Fibroblast of the aortic adventitia (primary cell): Measurements from ENCODE around the gene PRRT4. TPM values are rescaled to one million over a fixed set of nuclear protein-coding genes. Genes with fewer than 3 reads are reported as not detected.

Source experiments
- DNase-seq: peaks from one replicate; pipeline ENCODE4 v3.0.0-alpha.2; 2010; ENCODE audit warnings: low read depth
- H3K4me3 ChIP-seq: 2 replicates; pipeline ENCODE4 v1.5.1; 2011; ENCODE audit warnings: low read depth, mild to moderate bottlenecking, control low read depth, low read length, moderate library complexity
- CTCF ChIP-seq: IDR thresholded peaks from 2 replicates; pipeline ENCODE4 v1.5.1; 2011; ENCODE audit warnings: mild to moderate bottlenecking, low read length, control low read depth, inconsistent platforms; ENCODE audit not compliant: insufficient read depth
- total RNA-seq: library from RNA; depleted of rRNA; stranded (reverse); fragments of >200 nt; gene quantifications from 2 replicates; pipeline ENCODE4 v1.2.3, GENCODE V29; 2012; ENCODE audit warnings: low replicate concordance

PRRT4 gene
- total RNA-seq, 1 donor: 0.27 TPM

- H3K4me3 ChIP-seq: no peak overlapping the region
- DNase-seq: no peak
- no peak for TF ChIP-seq CTCF
These were observed 12.1 kb upstream of the PRRT4 start for GRCh38 chr7:128373606-128374005.

DNA sequence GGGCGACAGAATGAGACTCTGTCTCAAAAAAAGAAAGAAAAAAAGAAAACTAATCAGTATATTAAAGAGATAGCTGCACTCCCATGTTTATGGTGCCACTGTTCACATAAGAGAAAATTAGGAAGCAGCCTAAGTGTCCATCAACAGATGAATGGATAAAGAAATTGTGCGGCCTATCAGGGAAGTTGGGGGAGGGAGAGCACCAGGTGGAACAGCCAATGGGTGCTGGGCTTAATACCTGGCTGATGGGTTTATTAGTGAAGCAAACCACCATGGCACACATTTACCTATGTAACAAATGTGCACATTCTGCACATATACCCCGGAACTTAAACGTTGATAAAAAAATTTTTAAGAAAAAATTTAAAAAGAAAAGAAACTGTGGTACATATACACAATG is 9.0 kb upstream of the PRRT4 start:
- no peak for DNase-seq
- H3K4me3 ChIP-seq: no peak overlapping the region
- no peak for TF ChIP-seq CTCF

- DNase-seq: no peak
- H3K4me3 ChIP-seq: no peak overlapping the region
- TF ChIP-seq CTCF: no peak
These were observed 5.5 kb upstream of the PRRT4 start for GRCh38 chr7:128366986-128367385.

GRCh38 chr7:128366300-128366699 is 4.8 kb upstream of the PRRT4 start:
- no peak overlapping the region for H3K4me3 ChIP-seq
- TF ChIP-seq CTCF: no peak
- no peak for DNase-seq

DNA sequence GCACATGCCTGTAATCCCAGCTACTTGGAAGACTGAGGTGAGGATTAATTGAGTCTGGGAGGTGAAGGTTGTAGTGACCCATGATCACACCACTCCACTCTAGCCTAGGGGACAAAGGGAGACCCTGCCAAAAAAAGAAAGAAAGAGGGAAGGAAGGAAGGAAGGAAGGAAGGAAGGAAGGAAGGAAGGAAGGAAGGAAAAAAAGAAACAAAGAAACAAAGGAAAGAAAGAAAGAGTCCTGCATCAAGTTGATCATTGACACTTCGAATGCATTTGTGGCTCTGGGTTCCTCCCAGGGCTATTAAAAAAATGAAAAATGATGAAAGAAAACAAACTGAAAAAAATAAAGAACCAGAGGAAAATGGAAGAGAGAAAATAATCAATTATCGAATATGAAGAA is 3.9 kb upstream of the PRRT4 start:
- no peak overlapping the region for H3K4me3 ChIP-seq
- no peak for DNase-seq
- TF ChIP-seq CTCF: no peak

GRCh38 chr7:128364166-128364870 is 2.8 kb upstream of the PRRT4 start:
- TF ChIP-seq CTCF: no peak
- no peak for DNase-seq
- no peak overlapping the region for H3K4me3 ChIP-seq

- TF ChIP-seq CTCF: no peak
- DNase-seq: no peak
These were observed 1.8 kb upstream of the PRRT4 start for GRCh38 chr7:128363261-128363721.

More at GRCh38 chr7:128363261-128363721, 1.8 kb upstream of the PRRT4 start:
- no peak overlapping the region for H3K4me3 ChIP-seq
